SH-SY5Y (cell line): ENCODE results near the gene SEC14L6.

ENCODE experiments used
- GATA2 ChIP-seq: IDR thresholded peaks from 2 replicates; pipeline ENCODE4 v1.6.1; 2011; ENCODE audit warnings: mild to moderate bottlenecking, low read depth, low read length
- GATA3 ChIP-seq: IDR thresholded peaks from 2 replicates; pipeline ENCODE4 v1.6.1; 2011; ENCODE audit warnings: low read depth, mild to moderate bottlenecking, low read length, moderate library complexity

DNA sequence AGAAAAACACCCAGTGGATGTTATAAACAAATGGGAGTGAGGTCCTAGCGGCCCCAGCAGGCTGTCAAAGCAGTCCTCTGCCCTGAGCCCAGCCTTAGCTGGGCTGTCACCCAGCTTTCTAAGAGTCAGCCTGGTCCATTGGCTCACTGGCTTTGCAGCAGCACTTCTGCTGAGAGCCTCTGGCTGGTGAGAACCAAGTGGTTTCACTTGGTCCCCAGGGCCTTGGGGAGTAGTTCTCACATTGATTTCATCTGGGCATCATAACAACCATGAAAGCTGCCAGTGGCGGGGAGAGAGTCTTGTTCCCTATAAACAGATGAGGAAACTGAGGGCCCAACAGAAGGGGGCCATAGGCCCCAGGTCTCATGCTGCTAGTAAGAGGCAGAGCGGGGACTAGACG lies 11.4 kb downstream of the SEC14L6 start:
- no peak for TF ChIP-seq GATA2
- TF ChIP-seq GATA3, result no peak
